HFF-Myc (cell line): ENCODE data around the gene IL13RA1.

ENCODE experiments used
- DNase-seq: peaks from one replicate; pipeline ENCODE4 v3.0.0-alpha.2; 2011; ENCODE audit warnings: low read depth; ENCODE audit errors: extremely low read depth
- H3K4me3 ChIP-seq: replicated peaks from 2 replicates; pipeline ENCODE4 v1.5.1; 2011; ENCODE audit warnings: low read depth, mild to moderate bottlenecking, control low read depth, low read length
- TF ChIP-seq, protein P1 (sequence below): IDR thresholded peaks from 2 replicates; pipeline ENCODE4 v1.5.1; 2012; ENCODE audit warnings: mild to moderate bottlenecking, low read depth, low read length, control low read depth; ENCODE audit errors: missing control alignments

The IL13RA1 gene

DNA sequence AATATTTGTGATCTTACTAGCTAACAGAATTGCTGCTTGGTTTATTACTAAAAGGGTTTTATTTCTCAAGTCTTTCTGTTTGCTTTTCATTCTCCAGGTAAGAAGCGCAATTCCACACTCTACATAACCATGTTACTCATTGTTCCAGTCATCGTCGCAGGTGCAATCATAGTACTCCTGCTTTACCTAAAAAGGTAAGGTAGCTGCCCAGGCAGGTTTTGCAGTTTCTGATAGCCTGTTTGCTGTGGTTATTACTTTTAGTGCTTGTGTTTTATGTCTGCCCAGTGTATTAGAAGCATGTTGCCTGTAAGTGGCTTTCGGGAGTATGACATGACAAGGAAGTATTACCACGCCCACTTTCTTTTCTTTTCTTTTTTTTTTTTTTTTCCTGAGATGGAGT, 46.4 kb downstream of the IL13RA1 start:
- TF ChIP-seq, protein P1, sequence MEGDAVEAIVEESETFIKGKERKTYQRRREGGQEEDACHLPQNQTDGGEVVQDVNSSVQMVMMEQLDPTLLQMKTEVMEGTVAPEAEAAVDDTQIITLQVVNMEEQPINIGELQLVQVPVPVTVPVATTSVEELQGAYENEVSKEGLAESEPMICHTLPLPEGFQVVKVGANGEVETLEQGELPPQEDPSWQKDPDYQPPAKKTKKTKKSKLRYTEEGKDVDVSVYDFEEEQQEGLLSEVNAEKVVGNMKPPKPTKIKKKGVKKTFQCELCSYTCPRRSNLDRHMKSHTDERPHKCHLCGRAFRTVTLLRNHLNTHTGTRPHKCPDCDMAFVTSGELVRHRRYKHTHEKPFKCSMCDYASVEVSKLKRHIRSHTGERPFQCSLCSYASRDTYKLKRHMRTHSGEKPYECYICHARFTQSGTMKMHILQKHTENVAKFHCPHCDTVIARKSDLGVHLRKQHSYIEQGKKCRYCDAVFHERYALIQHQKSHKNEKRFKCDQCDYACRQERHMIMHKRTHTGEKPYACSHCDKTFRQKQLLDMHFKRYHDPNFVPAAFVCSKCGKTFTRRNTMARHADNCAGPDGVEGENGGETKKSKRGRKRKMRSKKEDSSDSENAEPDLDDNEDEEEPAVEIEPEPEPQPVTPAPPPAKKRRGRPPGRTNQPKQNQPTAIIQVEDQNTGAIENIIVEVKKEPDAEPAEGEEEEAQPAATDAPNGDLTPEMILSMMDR = no peak
- no peak for DNase-seq
- H3K4me3 ChIP-seq = no peak overlapping the region

DNA sequence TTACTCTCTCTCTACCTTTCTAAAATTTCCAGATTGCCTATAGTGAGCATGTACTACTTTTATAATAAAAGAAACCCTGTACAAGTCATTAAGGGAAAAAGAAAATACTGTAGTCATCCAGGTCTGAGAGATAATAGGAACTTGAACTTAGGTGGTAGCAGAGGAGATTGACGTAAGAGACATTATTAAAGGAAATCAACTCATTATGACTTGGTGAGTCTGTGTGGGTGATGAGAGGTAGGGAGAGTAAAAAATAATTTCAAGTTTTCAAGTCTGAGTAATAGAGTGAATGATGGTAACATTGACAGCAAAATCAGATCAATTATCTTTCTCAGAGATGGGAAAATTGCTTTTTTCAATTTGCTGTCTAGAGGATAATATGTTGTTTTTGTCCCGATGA, 52.2 kb downstream of the IL13RA1 start:
- TF ChIP-seq, protein P1 = no peak
- no peak for DNase-seq
- no peak overlapping the region for H3K4me3 ChIP-seq

DNA sequence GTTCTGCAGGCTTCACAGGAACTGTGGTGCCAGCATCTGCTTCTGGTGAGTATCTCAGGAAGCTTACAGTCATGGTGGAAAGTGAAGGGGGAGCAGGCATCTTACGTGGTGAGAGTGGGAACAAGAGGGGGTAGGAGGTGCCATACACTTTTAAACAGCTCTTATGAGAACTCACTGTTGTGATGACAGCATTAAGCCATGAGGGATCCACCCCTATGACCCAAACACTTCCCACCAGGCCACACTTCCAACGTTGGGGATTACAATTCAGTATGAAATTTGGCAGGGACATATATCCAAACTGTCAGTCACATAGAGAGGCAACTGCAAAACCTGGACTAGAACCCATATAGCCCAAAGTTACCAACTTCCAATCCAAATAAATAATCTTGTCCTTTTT, 53.1 kb downstream of the IL13RA1 start:
- DNase-seq = no peak
- H3K4me3 ChIP-seq = no peak overlapping the region
- TF ChIP-seq, protein P1 = no peak

DNA sequence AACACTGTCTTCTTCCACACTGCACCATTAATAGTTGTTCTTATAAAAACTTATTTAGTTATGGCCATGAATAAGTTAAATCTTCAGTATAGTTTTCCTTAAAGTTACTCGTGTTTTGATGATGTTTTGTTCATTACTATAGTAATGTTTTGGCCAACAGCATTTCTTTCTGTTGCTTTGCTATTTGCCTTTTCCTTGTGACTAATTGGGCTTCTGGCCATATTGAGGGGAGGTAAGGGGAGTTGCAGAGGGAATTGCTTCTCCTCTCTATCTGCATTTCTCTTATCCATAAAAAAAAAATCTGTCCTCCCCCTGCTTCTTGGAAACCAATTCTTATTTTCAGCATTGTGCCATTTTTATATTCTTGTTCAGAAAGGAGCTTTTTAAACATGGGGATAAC, 53.5 kb downstream of the IL13RA1 start:
- no peak overlapping the region for H3K4me3 ChIP-seq
- DNase-seq = no peak
- TF ChIP-seq, protein P1 = no peak

DNA sequence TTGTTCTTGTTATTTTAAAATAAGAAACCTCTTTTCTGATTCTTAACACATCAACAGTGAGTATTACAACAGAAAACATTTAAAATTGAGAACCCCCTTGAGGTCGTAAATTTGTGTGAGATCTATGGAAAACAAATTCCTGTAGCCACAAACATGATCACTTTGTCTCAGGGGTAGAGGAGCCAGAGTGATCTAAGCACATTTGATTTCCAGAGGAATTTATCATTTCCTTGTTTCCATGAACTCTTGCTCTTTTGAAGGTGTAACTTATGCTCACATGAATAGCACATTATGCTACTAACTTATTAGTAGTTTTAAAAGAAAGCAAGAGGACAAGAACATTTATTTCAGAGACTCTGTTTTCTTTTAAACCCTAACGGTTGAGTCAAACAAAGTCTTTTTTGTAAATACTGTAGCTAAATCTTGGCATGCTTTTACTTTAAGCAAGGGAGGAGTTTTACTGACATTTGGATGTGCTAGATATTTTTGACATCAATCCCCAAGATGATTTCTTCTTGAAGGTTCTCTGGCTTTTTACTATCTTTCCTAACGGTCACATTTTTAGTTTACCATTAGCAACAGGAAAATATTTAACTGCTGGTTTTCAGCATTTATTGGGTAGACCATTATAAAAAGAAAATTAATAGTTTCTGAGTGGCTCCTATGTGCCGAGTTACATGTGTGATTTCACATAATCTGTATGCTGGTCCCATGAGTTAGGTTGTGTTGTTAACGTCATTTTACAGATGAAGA, 68.3 kb downstream of the IL13RA1 start:
- DNase-seq = no peak
- TF ChIP-seq, protein P1 = no peak
- H3K4me3 ChIP-seq = no peak overlapping the region

DNA sequence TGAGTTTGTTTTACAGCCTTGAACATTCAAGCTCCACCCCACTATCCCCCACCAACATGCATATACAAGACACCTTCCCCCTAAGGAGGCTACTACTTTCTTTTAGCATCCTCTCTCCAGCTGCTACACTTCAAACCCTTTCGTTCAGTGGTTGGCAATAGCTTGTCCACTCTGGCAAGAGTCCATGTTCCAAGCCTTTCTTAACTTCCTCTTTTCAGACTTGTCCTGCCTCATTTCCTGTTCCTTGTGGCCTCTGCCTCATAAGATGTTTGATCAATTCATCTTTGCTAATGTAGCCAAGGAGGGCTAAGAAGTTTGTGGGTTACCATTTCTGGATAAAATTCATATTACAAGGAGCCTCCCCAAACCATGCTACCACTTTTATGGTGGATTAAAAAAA, 75.5 kb downstream of the IL13RA1 start:
- no peak for DNase-seq
- no peak overlapping the region for H3K4me3 ChIP-seq
- TF ChIP-seq, protein P1 = no peak
